Stimulated activated CD4-positive, alpha-beta T cell treated with anti-CD3 and anti-CD28 coated beads, Interleukin-15, amount 100 ng/mL, for 1 hour (primary cell): ENCODE results near the gene IRF2BP1.

ENCODE experiments used
- DNase-seq, 2 donors: peaks; one replicate each; pipeline ENCODE4 v3.0.0-alpha.2; 2020; ENCODE audit warnings: low read depth in 1 of 2, low spot score in 1 of 2

IRF2BP1 gene

DNA sequence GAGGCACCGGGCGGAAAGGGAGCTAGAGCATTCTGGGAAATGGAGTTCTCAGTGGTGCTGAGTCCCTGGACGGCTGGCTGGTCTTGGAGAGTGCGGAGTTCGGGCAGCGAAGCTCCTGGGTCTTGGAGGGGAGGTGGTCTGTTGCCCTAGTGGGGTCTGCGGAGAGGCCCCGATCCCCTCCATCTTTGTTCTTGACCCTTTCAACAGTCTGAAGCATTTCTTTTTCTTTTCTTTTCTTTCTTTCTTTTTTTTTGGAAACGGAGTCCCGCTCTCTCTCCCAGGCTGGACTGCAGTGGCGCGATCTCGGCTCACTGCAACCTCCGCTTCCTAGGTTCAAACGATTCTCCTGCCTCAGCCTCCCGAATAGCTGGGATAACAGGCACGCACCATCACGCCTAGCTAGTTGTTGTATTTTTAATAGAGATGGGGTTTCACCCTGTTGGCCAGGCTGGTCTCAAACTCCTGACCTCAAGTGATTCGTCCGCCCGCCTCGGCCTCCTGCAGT lies 22.6 kb downstream of the IRF2BP1 start:
- DNase-seq = no peak

DNA sequence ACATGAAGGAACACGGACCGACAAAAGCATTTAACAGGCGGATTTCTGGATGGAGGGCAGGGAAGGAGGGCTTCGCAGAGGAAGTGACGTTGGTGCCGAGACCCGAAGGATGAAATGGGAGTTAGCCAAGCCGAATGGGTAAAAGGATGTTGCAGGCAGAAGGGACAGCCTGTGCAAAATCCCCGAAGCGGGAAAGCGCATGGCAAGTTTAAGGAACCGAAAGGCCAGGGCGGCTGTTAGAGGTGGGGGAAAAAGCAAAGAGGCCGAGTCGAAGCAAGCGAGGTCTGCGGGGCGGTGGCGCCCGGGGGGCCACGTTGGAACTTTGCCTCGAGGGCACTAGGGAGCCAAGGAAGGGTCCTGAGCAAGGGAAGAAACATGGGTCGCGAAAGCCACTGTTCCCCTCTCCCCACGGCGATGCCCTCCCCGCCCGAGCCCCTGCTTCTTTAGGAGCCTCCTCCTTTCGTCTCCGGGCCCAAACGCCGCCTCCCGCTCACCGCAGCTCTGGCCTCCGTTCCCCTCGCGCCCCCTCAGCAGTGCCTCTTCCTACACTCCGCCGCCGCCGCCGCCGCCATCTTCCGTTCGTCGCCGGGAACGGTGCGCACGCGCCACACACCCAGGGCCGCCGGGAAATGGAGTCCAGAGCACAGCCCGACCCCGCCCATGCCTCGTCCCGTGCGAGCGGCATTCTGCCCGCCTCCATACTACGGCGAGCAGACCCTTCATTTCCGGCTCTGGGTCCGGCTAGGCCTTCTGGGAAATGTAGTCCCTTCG lies 23.2 kb downstream of the IRF2BP1 start, which contains the start of gene SYMPK:
TSS of gene SYMPK (minus strand) at position 584 of the 771 bp plus-strand sequence. CDS start 8,652 bp downstream, outside the sequence.
- DNase-seq = peak; percentile 97

DNA sequence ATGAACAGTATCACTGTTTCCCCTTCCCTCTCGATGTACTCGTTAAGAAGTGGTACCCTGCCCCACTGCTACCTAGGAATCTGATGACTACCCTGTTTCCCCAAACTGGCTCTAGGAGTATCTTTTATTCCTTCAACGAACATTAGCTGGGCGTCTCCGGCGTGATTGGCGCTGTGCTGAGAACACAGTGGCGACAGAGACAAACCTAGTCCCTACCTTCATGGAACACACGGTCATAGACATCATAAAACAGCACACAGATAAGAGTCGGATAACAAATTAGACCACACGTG lies 23.7 kb downstream of the IRF2BP1 start:
- DNase-seq = no peak

DNA sequence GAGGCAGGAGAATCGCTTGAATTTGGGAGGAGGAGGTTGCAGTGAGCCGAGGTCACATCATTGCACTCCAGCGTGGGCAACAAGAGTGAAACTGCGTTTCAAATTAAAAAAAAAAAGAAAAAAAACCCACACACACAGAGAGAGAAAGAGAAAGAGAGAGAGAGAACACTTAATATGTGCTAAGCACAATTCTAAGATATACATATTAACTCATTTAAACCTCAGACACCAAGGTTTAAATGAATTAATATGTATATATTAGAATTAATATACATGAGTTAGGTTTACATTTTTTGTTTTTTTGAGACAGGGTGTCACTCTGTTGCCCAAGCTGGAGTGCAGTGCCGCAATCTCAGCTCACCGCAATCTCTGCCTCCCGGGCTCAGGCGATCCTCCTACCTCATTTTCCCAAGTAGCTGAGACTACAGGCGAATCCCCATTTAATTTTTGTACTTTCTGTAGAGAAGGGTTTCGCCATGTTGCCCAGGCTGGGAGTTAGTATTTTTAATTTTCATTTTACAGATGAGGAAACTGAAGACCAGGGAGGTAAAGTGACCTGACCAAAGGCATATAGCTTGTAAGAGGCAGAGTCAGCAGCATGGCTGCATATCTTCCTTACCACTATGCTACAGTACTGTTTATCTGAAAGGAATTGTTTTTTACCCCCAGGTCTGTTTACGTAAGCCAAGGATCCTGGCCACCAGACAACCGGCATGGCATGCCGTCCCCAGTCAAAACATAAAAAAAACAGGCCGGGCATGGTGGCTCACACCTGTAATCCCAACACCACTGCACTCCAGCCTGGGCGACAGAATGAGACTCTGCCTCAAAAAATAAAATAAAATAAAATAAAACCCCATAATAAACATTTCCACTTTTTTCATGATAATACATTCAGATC lies 25.3 kb downstream of the IRF2BP1 start:
- no peak for DNase-seq

DNA sequence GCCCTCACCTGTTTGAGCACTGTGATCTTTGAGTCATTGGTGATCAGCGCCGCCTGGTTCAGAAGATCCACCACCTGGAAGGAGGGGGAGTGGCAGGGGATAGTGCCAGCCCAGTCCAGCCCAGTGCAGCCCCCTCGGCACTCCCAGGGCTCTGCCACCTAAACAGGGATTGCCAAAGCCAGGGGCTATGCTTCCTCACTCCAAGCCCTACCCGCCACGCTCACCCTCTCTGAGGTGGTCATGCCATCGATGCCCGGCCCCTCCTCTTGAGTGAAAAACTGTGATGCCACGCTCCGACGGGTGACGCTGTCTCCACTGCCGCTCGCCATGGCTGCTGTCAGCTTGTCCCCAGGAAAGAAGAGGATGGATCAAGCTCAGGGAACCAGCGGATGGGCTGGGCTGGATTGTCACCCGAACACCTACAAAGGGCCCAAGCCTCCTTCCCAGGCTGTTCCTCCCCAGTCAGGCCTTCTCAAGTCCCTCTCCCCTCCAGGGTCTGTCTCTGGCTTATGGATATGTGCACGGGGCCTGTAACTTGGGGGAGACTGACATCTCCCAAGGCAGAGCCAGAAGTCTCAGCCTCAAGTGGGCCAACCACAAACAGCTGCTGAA lies 31.7 kb downstream of the IRF2BP1 start:
- DNase-seq = no peak

DNA sequence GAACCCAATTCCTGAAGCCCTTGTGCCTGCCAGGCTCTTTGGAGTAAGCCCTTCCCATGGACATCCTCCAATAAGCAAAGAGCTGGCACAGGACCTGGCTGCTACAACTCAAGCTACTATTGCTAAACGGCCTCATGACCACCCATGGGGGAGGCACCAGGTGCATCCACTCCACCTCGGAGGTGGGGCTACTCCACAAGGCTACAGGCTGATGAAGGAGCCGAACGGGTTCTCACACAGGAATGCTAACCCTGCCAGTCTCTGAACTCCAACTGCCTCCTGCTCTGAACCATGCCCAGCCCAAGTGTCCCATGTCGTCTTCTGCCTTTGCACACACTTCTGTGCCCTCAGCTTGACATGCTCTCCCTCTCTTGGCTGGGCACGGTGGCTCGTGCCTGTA lies 33.0 kb downstream of the IRF2BP1 start:
- DNase-seq = no peak

DNA sequence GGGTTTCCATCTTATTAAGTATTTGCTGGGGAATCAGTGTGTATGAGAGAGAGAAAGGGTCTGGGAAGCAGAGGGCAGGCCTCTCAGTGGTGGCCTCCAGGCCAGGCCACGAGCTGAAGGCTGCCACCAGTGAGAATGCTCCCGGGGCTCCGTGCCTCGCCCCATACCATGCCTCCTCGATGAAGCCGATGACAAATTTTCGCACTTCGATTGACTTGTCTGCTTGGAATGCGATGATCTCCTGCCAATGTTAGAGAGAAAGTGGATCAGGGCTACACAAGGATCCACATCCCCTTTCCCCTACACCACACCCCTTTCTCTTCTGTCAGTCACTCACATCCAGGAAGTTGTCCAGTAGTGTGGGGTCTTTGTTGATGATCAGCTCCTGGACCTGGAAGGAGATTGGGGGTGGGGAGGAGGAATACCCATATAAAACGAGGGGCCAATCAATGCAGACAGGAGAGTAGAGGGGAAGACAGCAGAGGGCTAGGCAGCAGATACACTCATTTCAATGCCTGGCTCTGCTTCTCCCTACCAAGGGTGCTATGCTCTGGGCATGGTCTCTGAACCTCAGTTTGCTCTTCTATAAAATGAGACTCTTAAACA lies 33.7 kb downstream of the IRF2BP1 start:
- DNase-seq = no peak

DNA sequence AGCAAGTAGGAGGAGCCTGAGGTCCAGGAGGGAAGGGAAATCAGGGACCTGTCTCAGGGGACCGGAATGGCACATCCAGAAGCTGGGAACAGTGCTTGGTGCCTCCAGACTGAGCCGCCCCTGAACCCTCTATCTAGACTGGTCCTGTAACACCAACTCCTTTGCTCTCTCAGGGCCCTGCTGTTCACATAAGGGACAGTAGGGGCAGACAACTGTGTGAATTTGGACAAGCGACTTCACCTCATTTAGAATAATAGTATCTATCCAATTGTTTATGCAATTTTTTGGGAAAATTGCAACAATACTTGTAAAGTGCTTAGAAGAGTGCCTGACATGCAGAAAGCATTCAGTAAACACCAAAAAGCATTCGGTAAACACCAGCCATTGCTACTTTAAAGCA lies 37.0 kb downstream of the IRF2BP1 start:
- no peak for DNase-seq

DNA sequence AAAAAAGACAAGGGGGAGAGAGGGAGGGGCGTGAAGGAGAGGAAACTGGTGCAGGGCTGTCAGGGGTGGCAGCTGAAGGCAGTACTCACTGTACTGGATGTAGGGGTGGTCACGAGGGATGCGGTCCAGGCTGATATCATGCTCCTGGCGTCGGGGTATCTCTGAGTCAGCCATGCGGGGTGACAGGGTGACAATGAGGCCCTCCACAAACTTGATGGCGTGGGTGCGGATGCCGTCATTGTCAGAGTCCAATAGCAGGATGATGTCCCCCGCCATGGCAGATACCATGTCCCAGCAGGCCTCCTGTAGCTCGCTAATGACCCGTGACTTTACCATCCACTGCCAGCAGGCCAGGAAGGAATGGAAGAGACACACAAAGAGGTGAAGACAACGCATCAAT lies 38.3 kb downstream of the IRF2BP1 start:
- no peak for DNase-seq

DNA sequence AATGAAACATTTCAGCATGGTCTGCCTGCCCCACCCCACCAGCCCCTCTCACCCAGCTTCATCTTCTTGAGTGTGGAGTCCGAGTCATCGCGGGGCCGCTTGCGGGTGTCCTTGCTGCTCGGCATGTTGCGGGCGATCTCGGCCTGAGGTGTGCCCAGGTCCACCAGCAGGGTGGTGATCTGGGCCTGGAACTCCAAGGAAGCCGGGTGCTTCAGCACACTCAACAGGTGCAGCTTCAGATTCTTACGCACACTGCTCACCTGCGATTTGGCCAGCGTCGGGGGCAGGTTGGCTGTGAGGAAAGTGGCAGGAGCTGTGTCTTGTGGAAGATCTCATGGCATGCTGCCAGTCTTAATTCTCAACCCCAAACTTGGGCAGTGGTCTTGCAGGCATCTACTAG lies 43.7 kb downstream of the IRF2BP1 start:
- DNase-seq = no peak

DNA sequence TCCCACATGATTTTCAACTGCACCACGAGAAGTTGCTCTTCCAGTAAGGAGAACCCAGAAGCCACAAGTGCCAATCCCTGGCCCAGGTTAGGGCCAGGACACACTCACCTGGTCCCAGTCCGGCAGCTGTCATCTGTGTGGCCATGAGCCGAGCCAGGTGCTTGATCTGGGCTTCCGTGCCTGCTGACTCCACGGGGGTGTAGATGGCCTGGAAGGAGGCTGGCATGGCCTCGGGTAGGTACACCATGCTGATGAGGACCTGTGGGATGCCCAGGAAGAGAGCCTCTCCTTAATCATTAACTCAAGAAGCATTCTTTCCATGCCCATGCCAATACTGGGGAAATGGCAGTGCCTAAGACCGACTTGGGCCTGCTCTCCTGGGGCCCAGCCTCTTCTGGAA lies 51.0 kb downstream of the IRF2BP1 start:
- DNase-seq = no peak
